GM18907 (cell line): Measurements from ENCODE around the gene SLC38A3.
"Not testable (repeated sequence)": the region's sequence is repeated elsewhere in the genome, so short reads cannot be mapped to it uniquely, and the experiment has no call there.

ENCODE experiments used
- ATAC-seq: cut with Tn5 transposase; IDR thresholded peaks from one replicate; pipeline ENCODE4 v1.9.1; 2021; ENCODE audit warnings: mild to moderate bottlenecking, moderate library complexity; ENCODE audit not compliant: unreplicated experiment

SLC38A3 gene

DNA sequence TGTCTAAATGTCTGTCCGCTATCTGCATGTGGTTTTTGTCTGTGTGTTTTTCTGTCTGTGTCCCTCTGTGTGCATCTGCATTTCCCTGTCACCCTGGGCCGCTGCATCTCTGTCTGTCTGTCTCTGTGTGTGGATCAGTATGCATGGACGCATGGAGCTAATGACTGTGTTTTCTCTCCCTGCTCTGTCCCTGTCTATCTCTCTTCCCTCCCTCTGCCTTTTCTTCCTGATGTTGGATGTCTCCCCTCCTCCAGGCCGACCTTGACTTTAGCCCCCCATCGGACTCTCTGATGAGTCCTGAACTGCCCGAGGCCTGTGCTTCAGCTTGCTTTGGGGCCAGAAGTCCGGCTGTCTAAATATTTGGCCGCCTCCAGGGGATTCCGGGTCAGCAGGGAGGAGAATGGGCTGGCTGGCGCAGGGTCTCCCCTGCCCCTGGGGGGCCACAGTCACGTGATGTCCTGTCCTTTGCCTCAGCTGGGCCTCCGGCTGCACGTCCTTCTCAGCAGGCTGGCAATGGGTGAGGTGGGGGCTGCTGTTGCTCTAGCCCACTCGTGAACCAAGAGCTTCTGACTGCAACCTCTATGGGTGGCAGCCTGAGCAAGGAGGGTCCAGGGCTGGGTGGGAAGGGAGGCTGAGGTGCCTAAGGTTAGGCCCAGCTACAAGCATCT is 3.7 kb downstream of the SLC38A3 start:
- no peak for ATAC-seq

GRCh38 chr3:50210176-50210509 is 5.1 kb downstream of the SLC38A3 start:
- no peak for ATAC-seq

DNA sequence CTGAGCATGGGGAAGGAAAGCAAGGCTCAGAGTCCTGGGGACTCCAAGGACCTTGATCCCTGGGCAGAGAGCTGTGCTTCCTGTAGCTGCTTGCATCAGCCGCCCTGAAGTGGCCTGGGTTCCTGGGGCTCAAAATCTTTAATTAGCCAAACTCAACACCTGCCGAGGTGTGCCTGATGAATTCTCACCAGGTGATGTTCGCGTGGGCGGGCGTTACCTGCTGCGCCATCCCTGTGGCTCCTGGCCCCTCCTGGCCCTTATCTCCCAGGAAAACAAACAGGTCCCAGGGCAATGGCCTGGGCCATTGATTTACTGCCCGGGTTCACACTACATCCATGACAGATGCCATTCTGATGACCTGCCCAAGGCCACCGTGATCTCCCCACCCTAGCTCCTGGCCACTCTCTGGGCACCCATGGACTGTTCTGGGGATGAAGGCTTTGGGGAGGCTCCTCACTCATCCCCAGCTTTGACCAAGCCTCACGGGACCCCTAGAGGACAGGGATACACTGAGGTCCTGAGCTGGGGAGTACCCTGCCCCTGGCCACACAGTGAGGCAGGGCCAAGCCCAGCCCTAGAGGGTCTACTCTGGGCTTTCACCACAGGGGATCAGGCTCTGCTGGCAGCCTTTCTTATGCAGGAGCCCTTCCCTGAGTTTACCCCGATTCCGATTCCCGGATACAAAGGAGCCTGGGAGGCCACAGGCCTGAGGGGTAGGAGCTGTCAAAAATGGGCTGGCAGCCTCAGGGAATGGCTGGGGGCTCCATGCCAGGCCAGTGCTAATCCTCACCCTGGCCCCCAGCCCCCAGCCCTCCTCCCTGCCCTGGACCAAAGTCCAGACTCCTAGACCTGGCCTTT is 5.7 kb downstream of the SLC38A3 start:
- ATAC-seq, result no peak

DNA sequence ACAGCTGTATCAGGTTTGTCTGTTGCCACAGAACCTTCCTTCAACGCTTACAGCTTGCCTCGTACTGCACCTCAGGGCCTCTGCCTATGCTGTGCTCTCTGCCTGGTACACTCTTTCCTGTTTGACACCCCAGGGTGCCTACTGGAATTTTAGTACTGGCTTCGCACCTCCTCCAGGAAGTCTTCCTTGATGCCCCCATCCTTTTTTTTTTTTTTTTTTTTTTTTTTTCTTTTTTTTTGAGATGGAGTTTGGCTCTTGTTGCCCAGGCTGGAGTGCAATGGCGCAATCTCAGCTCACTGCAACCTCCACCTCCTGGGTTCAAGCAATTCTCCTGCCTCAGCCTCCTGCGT is 6.3 kb downstream of the SLC38A3 start:
- not testable (repeated sequence) for ATAC-seq

DNA sequence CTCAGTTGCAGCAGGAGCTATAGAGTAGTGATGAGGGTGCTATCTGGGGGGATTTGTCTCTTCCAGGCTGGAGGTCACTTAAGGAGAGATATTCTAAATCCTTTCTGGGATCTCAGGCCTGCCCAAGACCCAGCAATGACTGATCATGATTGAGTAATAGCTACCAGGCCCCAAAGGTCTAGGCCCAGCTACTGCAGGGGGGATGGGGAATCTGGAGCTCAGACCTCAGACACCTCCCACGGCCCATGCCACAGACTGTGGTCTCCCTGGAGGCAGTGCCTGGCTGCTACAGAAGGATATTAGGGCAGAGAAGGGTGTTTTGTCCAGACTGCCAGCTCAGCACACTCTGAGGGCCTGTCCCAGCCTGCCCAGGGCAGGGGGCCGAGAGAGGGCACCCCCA is 6.9 kb downstream of the SLC38A3 start:
- no peak for ATAC-seq

DNA sequence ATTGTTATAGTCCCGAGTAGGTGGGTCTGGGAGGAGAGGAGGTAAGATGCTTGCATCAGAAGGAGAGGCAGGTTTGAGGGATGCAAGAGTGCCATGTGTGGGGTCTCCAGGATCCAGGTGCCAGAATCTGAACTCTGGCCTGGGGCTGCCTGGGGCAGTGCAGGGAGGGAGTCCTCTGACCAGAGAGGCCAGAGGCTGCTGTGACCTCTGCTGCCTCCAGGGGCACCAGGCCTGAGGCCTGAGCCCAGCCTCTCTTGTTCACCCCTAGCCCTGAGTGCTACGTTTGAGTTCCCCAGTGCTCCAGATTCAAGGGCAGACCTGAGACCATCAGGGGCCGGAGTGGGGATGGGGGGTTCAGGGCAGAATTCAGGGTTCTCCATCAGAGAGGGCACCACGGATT is 7.4 kb downstream of the SLC38A3 start:
- no peak for ATAC-seq

GRCh38 chr3:50212971-50213370 is 7.9 kb downstream of the SLC38A3 start:
- ATAC-seq, result no peak

GRCh38 chr3:50213373-50213772 is 8.3 kb downstream of the SLC38A3 start:
- no peak for ATAC-seq

DNA sequence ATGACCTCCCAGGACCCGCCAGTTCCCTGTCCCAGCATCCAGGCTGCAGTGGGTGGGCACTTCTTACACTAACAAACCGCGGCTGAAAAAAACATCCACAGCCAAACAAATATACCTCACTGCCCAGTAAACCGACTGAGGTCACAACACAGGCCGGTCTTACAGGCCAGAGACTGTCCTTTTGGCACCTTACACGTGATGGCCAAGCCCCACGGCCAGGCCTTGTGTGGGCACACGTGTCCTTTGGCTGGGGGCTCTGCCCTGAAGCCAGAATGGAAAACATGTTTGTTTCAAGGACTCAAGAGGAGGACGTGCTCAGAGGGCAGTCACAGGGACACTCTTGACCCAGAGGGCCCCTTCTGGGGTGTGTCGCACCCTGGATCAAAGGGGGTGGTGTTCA is 9.8 kb downstream of the SLC38A3 start:
- ATAC-seq, result no peak

GRCh38 chr3:50215529-50215928 is 10.5 kb downstream of the SLC38A3 start:
- ATAC-seq, result no peak

DNA sequence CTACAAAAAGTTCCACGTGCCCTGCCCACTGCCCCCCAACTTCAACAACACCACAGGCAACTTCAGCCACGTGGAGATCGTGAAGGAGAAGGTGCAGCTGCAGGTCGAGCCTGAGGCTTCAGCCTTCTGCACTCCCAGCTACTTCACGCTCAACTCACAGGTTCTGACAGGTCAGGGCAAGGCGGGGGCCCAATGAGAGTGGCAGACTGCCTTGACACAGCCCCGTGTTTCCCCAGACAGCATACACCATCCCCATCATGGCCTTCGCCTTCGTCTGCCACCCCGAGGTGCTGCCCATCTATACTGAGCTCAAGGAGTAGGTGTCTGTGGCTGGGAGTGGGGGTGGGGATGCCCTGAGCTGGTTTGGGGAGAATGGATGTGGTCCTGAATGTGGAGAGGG is 12.6 kb downstream of the SLC38A3 start:
- no peak for ATAC-seq

DNA sequence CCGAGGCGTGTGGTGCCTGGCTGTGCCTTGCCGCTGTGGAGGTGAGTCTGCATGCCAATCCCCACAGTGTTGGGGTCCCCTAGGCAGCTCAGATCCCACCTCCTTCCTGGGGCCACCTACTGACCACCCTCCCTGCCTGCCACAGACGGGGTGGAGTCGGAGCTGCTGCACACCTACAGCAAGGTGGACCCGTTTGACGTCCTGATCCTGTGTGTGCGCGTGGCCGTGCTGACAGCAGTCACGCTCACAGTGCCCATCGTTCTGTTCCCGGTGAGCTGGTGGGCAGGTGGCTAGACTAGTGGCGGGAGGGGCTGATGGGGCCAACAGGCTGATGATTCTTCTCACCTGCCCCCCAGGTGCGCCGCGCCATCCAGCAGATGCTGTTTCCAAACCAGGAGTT is 13.4 kb downstream of the SLC38A3 start:
- no peak for ATAC-seq

DNA sequence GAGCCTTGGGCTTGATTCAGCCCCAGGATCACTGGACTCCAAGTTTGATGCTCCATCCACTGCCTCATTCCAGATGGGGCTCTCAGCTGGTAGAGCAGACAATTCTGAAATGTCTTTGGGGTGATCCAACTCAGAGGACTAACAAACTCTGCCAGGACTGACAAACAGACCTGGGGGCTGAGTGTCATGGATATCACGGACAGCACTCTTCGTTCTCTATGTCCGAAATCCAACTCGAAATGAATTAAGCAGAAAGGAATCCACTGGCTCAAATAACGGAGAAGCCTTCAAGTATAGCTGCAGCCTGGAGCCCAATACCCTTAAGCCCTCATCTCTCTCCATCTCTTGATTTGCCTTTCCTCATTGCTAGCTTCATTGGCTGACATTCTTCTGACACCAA is 14.2 kb downstream of the SLC38A3 start:
- ATAC-seq, result no peak

GRCh38 chr3:50220109-50220508 is 15.0 kb downstream of the SLC38A3 start:
- ATAC-seq, result no peak

DNA sequence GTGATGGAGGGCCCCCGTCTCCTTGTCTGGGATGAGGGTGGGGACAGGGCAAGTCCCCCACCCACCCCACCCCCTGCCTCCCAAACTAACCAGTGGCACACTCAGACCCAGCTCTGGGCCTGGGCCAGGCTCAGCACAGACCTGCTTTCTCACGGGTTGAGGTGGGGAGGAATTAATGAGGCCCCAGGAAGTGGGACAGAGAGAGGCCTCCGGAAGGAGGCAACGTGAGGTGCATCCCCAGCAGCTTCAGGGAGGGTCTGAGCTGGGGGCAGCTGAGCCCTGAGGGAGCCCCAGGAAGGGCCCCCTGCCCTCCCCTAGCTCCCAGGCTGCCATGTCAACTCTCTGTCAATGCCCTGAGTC is 16.0 kb downstream of the SLC38A3 start:
- ATAC-seq, result no peak

- ATAC-seq, result no peak
These were observed 16.5 kb downstream of the SLC38A3 start for GRCh38 chr3:50221411-50222168.

GRCh38 chr3:50222169-50222528 is 17.1 kb downstream of the SLC38A3 start:
- ATAC-seq, result no peak

GRCh38 chr3:50224639-50225038 is 19.6 kb downstream of the SLC38A3 start:
- no peak for ATAC-seq

DNA sequence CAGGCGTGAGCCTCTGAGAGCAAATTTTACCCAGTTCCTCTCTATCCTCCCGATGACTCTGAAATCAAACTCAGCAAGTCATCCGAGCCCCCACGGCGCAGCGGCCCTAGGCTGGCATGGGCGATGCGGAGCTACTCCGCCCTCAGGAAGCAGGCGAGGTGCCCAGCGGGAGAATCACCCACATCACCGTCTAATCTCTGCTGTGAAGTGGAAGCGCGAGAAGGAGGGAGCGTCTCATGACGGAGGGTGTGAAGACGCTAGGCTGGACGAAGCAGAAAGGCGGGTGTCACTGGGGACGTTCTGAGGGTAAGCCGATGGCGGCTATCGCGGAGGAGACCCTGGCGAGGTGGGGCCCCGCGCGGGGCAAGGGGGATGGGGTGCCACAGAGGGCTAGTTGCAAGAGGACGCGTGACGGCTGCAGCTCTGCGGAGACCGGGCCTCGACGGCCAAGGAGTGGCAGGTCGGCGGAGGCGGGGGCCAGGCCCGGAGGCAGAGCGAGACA is 21.9 kb downstream of the SLC38A3 start:
- peak; percentile 18 for ATAC-seq

- ATAC-seq, result peak; percentile 77
These were observed 22.5 kb downstream of the SLC38A3 start for GRCh38 chr3:50227390-50228183.

DNA sequence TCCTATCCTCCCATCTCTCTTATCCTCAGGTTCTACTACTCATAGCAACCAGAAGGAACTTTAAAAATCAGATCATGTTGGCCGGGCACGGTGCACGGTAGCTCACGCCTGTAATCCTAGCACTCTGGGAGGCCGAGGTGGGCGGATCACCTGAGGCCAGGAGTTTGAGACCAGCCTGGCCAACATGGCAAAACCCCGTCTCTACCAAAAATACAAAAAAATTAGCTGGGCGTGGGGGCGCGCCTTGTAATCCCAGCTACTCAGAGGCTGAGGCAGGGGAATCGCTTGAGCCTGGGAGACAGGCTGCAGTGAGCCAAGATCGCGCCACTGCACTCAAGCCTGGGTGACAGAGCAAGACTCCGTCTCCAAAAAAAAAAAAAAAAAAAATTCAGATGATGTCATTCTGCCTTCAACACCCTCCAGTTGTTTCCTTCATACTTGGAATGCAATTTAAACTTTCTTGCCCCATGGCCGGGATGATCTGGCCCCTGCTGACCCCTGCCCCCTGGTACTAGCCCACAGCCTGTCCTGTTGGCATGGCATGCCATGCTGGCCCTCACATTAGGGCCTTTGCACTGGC is 23.2 kb downstream of the SLC38A3 start:
- not testable (repeated sequence) for ATAC-seq
